ENCODE results near the gene L3MBTL2. TPM values are rescaled to one million over a fixed set of nuclear protein-coding genes. Genes with fewer than 3 reads are reported as not detected.
"Not testable (repeated sequence)": the region's sequence is repeated elsewhere in the genome, so short reads cannot be mapped to it uniquely, and the experiment has no call there.

L3MBTL2 gene
- total RNA-seq (2014; rRNA removed; shearing (Covaris generic)), result 43.8 and 53.1 TPM in 2 replicates

- peak; percentile 99 for DNase-seq (ENCODE audit: low spot score)
- in situ Hi-C loops (cut with HindIII; ENCODE audit: low sequenced_read_pairs), result no loop called here
These were observed at the start of gene L3MBTL2 for GRCh38 chr22:41204992-41205900. Gene L3MBTL2, plus strand, starts transcription at chr22:41205312. Its CDS starts 51 bp downstream, at chr22:41205363.

GRCh38 chr22:41157083-41157482 lies 48.0 kb upstream of the L3MBTL2 start:
- peak; percentile 54 for DNase-seq (ENCODE audit: low spot score)
- in situ Hi-C loops (cut with HindIII; ENCODE audit: low sequenced_read_pairs), result no loop called here

GRCh38 chr22:41169157-41169556 lies 36.0 kb upstream of the L3MBTL2 start:
- DNase-seq (ENCODE audit: low spot score), result no peak
- in situ Hi-C loops (cut with HindIII; ENCODE audit: low sequenced_read_pairs), result no loop called here

GRCh38 chr22:41171996-41172395 lies 33.1 kb upstream of the L3MBTL2 start:
- in situ Hi-C loops (cut with HindIII; ENCODE audit: low sequenced_read_pairs), result no loop called here
- DNase-seq (ENCODE audit: low spot score), result no peak

- DNase-seq (ENCODE audit: low spot score), result no peak
- in situ Hi-C loops (cut with HindIII; ENCODE audit: low sequenced_read_pairs), result no loop called here
These were observed 29.6 kb upstream of the L3MBTL2 start for GRCh38 chr22:41175546-41175945.

- in situ Hi-C loops (cut with HindIII; ENCODE audit: low sequenced_read_pairs), result no loop called here
- no peak for DNase-seq (ENCODE audit: low spot score)
These were observed 28.0 kb upstream of the L3MBTL2 start for GRCh38 chr22:41177040-41177621.

- DNase-seq (ENCODE audit: low spot score), result no peak
- in situ Hi-C loops (cut with HindIII; ENCODE audit: low sequenced_read_pairs), result no loop called here
These were observed 27.3 kb upstream of the L3MBTL2 start for GRCh38 chr22:41177622-41178424.

GRCh38 chr22:41178425-41178975 lies 26.6 kb upstream of the L3MBTL2 start:
- in situ Hi-C loops (cut with HindIII; ENCODE audit: low sequenced_read_pairs), result no loop called here
- DNase-seq (ENCODE audit: low spot score), result peak; percentile 84

- in situ Hi-C loops (cut with HindIII; ENCODE audit: low sequenced_read_pairs); DNase-seq (ENCODE audit: low spot score): not testable (repeated sequence)
These were observed 24.8 kb upstream of the L3MBTL2 start for GRCh38 chr22:41180362-41180761.

- DNase-seq (ENCODE audit: low spot score), result no peak
These were observed 24.2 kb upstream of the L3MBTL2 start for GRCh38 chr22:41180926-41181325.

GRCh38 chr22:41181349-41182241 lies 23.5 kb upstream of the L3MBTL2 start:
- peak; percentile 78 for DNase-seq (ENCODE audit: low spot score)
- in situ Hi-C loops (cut with HindIII; ENCODE audit: low sequenced_read_pairs), result no loop called here

More at GRCh38 chr22:41180926-41181325, 24.2 kb upstream of the L3MBTL2 start:
- in situ Hi-C loops (cut with HindIII; ENCODE audit: low sequenced_read_pairs), result no loop called here

- no peak for DNase-seq (ENCODE audit: low spot score)
- in situ Hi-C loops (cut with HindIII; ENCODE audit: low sequenced_read_pairs), result no loop called here
These were observed 20.4 kb upstream of the L3MBTL2 start for GRCh38 chr22:41184679-41185078.

- no peak for DNase-seq (ENCODE audit: low spot score)
- in situ Hi-C loops (cut with HindIII; ENCODE audit: low sequenced_read_pairs), result no loop called here
These were observed 13.6 kb upstream of the L3MBTL2 start for GRCh38 chr22:41191467-41191866.

- in situ Hi-C loops (cut with HindIII; ENCODE audit: low sequenced_read_pairs), result no loop called here
- no peak for DNase-seq (ENCODE audit: low spot score)
These were observed 11.3 kb upstream of the L3MBTL2 start for GRCh38 chr22:41193829-41194228.

GRCh38 chr22:41197038-41197972 lies 7.8 kb upstream of the L3MBTL2 start:
- in situ Hi-C loops (cut with HindIII; ENCODE audit: low sequenced_read_pairs), result no loop called here
- peak; percentile 79 for DNase-seq (ENCODE audit: low spot score)

GRCh38 chr22:41198027-41198580 lies 7.0 kb upstream of the L3MBTL2 start:
- peak; percentile 36 for DNase-seq (ENCODE audit: low spot score)
- in situ Hi-C loops (cut with HindIII; ENCODE audit: low sequenced_read_pairs), result no loop called here

- DNase-seq (ENCODE audit: low spot score), result no peak
- in situ Hi-C loops (cut with HindIII; ENCODE audit: low sequenced_read_pairs), result no loop called here
These were observed 4.0 kb upstream of the L3MBTL2 start for GRCh38 chr22:41201141-41201540.
